GM19193 (cell line): ENCODE measurements around the gene EIF3D.

Source experiments
- POLR2A ChIP-seq: IDR thresholded peaks from 4 replicates; pipeline ENCODE4 v1.6.1; 2011; ENCODE audit not compliant: insufficient read depth, insufficient read length; ENCODE audit errors: extremely low read depth

Gene EIF3D, protein sequence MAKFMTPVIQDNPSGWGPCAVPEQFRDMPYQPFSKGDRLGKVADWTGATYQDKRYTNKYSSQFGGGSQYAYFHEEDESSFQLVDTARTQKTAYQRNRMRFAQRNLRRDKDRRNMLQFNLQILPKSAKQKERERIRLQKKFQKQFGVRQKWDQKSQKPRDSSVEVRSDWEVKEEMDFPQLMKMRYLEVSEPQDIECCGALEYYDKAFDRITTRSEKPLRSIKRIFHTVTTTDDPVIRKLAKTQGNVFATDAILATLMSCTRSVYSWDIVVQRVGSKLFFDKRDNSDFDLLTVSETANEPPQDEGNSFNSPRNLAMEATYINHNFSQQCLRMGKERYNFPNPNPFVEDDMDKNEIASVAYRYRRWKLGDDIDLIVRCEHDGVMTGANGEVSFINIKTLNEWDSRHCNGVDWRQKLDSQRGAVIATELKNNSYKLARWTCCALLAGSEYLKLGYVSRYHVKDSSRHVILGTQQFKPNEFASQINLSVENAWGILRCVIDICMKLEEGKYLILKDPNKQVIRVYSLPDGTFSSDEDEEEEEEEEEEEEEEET

GRCh38 chr22:36528795-36529751 lies at the start of gene EIF3D:
Gene EIF3D (minus strand): TSS chr22:36529166. CDS start chr22:36526121, 3,045 bp downstream.
- peak; percentile 96 for TF ChIP-seq POLR2A

GRCh38 chr22:36578619-36579018 lies 49.7 kb upstream of the EIF3D start:
- no peak for TF ChIP-seq POLR2A

DNA sequence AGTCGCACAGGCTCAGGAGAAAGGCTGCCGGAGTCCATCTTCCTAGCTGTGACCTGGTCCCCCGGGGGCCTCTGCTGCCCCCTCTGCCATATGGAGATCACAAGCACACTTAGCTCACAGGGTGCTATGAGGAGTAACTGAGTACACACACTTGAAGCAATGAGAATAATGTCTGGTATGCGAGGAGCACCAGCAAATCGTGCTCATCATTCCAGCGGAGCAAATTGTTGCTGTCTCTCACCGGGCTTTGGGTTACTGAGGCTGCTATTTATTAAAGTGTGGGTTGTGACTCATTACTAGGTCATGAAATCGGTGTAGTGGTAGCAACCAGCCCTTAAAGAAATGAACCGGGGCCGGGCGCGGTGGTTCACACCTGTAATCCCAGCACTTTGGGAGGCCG lies 48.1 kb upstream of the EIF3D start:
- TF ChIP-seq POLR2A: no peak

DNA sequence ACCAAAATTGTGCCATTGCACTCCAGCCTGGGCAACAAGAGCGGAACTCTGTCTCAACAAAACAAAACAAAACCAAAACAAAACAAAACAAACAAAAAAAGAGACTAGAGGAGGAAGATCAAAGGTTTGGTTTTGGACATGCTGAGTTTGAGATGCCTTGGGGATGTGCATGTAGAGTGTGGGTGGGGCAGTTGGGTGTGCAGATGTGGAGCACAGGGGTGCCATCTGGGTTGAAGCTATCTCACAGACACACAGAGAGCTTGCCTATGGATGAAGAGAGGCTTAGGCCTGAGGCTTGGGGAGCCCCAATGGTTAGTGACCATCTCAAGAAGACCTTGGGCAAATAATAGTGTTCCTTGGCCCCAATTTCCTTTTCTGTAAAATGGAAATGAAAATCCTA lies 45.8 kb upstream of the EIF3D start:
- no peak for TF ChIP-seq POLR2A

GRCh38 chr22:36573815-36574363 lies 44.9 kb upstream of the EIF3D start:
- TF ChIP-seq POLR2A: no peak

- TF ChIP-seq POLR2A: no peak
These were observed 43.0 kb upstream of the EIF3D start for GRCh38 chr22:36571991-36572390.

- no peak for TF ChIP-seq POLR2A
These were observed 41.0 kb upstream of the EIF3D start for GRCh38 chr22:36569999-36570398.

- no peak for TF ChIP-seq POLR2A
These were observed 39.9 kb upstream of the EIF3D start for GRCh38 chr22:36568846-36569245.

GRCh38 chr22:36566720-36567119 lies 37.8 kb upstream of the EIF3D start:
- no peak for TF ChIP-seq POLR2A

DNA sequence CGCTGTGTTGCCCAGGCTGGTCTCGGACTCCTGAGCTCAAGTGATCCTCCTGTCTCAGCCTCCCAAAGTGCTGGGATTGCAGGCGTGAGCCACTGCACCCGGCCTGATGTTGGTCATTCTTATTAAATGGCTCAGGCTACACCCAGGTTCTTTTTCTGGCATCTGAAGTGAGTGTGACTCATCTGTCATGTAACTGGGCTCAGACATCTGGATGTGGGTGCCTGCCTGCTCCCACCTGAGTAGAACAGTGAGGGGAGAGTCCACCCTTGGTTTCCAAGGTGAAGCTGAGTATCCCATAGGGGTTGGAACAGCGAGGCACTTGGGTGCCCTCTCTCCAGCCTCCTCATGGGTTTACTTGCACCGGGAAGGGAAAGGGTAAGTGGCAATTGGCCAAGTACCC lies 36.7 kb upstream of the EIF3D start:
- TF ChIP-seq POLR2A: no peak

DNA sequence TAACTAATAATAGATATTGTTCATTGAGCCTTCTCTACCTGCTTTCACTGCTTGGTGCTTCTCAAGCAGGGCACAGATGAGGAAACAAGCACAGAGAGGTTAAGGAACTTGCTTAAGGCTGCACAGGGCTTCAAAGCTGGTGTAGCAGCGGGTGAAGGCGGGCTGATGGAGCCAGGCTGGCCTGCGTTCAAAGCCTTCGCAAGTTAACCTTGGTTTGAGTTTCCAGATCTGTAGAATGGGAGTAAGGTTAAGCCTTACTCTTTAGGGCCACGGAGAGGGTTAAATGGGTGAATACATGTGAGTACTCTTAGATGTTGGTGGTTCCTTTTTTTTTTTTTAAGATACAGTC lies 36.2 kb upstream of the EIF3D start:
- TF ChIP-seq POLR2A: no peak

DNA sequence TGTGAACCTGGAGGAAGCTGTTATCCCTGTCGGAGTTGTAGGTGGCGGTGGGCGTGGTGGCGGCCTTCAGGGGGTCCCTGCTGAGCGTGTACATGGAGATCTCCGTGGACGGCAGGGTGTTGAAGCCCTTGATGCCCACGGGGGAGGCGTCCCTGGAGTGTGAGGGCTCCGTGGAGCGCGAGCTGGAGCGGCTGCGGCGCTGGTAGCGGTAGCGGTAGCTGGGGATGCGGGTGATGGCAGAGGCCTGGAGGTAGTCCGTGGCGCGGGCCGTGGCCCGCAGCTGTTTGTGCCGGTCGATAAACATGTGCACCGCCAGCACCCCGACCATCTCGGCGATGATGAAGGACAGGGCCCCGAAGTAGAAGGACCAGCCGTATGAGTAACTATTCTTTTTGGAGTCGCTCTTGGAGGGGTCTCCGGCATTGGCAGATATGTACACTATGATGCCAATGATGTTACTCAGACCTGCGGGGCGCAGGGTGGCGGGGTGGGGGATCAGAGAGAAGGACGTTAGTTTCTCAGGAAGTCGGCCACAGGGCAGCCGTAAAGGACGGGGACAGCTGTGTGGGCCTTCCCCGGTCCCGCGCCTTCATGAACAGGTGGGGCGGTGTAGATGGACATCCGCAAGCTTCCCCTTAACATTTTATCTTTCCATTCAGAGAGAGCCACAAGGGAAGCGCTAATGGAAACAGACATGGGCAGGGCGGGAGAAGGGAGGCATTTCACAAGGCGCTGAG lies 35.6 kb upstream of the EIF3D start:
- no peak for TF ChIP-seq POLR2A

- TF ChIP-seq POLR2A: no peak
These were observed 34.9 kb upstream of the EIF3D start for GRCh38 chr22:36563898-36564297.

GRCh38 chr22:36563444-36563843 lies 34.5 kb upstream of the EIF3D start:
- TF ChIP-seq POLR2A: no peak

GRCh38 chr22:36563001-36563400 lies 34.0 kb upstream of the EIF3D start:
- no peak for TF ChIP-seq POLR2A

DNA sequence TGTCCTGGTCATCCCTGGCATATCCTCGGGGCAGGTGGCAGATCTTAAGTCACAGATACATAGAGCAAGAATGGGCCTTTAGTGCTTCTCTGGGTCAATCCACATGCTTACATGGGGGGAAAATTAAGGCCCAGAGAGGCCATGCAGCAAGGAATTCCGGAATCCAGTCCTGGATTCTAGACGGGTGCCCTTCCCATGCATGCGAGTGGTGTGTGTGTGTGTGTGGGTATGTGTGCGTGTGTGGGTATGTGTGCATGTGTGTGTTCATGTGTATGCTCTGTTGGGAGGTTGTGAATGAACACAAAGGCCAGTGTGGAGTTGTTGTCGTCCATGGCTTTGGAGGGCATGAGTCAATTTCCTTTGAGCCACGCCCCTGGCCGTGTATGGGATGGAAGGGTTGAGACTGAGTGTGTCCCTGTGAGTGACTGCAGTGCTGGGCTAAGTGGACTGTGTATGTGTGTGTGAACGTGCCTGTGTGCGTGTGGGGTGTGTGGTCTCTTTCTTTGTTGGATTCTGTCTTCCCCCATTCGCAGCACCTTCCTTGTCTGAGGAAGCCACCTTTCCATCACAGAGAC lies 33.4 kb upstream of the EIF3D start:
- no peak for TF ChIP-seq POLR2A
